A673 (cell line): ENCODE data around the gene UNC45A.

Source experiments
- EZH2 ChIP-seq: fragments of 200-600 bp; sonication (generic); IDR thresholded peaks from 2 replicates; pipeline ENCODE4 v1.6.1; 2017; ENCODE audit warnings: borderline replicate concordance, low read depth, mild to moderate bottlenecking, mixed read lengths, antibody characterized with exemption, low read length; ENCODE audit not compliant: poor library complexity, severe bottlenecking
- TF ChIP-seq, protein P1 (sequence below): fragments of 300-800, 200-600 bp; sonication (generic); conservative IDR thresholded peaks from 2 replicates; pipeline ENCODE4 v1.5.1; 2017; ENCODE audit warnings: low read depth, mild to moderate bottlenecking, antibody characterized with exemption, low read length, moderate library complexity, mixed read lengths

DNA sequence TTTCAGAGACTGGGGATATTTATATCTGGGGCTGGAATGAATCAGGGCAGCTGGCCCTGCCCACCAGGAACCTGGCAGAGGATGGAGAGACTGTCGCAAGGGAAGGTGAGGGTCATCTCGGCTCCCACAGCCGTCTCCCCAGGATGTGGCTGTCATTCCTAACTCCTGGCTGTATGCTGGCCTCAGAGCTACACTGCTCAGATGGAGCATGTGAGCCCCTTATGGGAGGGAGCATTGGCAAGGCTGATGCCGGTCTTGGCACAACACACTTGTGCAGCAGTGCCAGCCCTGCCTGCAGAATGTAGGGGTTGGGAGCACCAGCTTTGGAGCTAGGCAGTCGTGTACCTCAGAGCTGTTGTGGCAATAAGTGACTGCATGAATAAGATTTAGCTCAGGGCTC lies 24.8 kb downstream of the UNC45A start:
- TF ChIP-seq, protein P1, sequence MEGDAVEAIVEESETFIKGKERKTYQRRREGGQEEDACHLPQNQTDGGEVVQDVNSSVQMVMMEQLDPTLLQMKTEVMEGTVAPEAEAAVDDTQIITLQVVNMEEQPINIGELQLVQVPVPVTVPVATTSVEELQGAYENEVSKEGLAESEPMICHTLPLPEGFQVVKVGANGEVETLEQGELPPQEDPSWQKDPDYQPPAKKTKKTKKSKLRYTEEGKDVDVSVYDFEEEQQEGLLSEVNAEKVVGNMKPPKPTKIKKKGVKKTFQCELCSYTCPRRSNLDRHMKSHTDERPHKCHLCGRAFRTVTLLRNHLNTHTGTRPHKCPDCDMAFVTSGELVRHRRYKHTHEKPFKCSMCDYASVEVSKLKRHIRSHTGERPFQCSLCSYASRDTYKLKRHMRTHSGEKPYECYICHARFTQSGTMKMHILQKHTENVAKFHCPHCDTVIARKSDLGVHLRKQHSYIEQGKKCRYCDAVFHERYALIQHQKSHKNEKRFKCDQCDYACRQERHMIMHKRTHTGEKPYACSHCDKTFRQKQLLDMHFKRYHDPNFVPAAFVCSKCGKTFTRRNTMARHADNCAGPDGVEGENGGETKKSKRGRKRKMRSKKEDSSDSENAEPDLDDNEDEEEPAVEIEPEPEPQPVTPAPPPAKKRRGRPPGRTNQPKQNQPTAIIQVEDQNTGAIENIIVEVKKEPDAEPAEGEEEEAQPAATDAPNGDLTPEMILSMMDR, result no peak
- no peak for TF ChIP-seq EZH2
